SK-N-SH (cell line): ENCODE results near the gene C2orf92. TPM values are rescaled to one million over a fixed set of nuclear protein-coding genes. Genes with fewer than 3 reads are reported as not detected.

Experiments
- CTCF ChIA-PET: fragments of 300-600, 350-600 bp; formaldehyde crosslinking; extraction: SDS; loops from one replicate; lab custom pipeline; 2021; lab: Yijun Ruan, JAX
- POLR2A ChIA-PET: fragments of 350-600 bp; sonication (Branson Sonifier 250); formaldehyde crosslinking; extraction: SDS; loops from one replicate; lab custom pipeline; 2020; ENCODE audit warnings: antibody characterized with exemption, inconsistent platforms; lab: Yijun Ruan, JAX
- DNase-seq: peaks from one replicate; pipeline ENCODE4 v3.0.0; 2012
- H2AFZ ChIP-seq: fragments of 200-600 bp; sonication (generic); 2 replicates; pipeline ENCODE4 v1.8.1; 2016; ENCODE audit warnings: antibody characterized with exemption, mild to moderate bottlenecking, low read depth
- H3F3A ChIP-seq: fragments of 200-600 bp; sonication (generic); replicated peaks from 2 replicates; pipeline ENCODE3; 2016; ENCODE audit warnings: antibody characterized with exemption, mild to moderate bottlenecking; ENCODE audit not compliant: insufficient read depth
- H3K27ac ChIP-seq, 2 experiments: fragments of 200-500 bp in 1 of 2; fragments of 200-600 bp in 1 of 2; sonication (Bioruptor generic) in 1 of 2; sonication (generic), shearing (Covaris generic) in 1 of 2; 2 replicates each; pipeline versions ENCODE4 v1.5.1 to v1.6.1; 2014 to 2016; ENCODE audit warnings: low read depth in 2 of 2, inconsistent platforms in 1 of 2, low read length in 1 of 2, mild to moderate bottlenecking in 1 of 2, mixed read lengths in 1 of 2
- H3K27me3 ChIP-seq: fragments of 200-600 bp; sonication (generic), shearing (Covaris generic); 2 replicates; pipeline ENCODE4 v1.6.1; 2016; ENCODE audit warnings: mixed run types; ENCODE audit not compliant: insufficient read depth
- H3K36me3 ChIP-seq, 2 experiments: fragments of 200-500 bp in 1 of 2; fragments of 200-600 bp in 1 of 2; sonication (Bioruptor generic) in 1 of 2; sonication (generic) in 1 of 2; replicated peaks in 1 of 2; 2 replicates each; pipeline versions ENCODE3 to v1.5.1; 2014 to 2016; ENCODE audit warnings: low read length in 1 of 2, mild to moderate bottlenecking in 1 of 2; ENCODE audit not compliant: insufficient read depth in 2 of 2, control insufficient read depth in 1 of 2
- H3K4me1 ChIP-seq, 2 experiments: fragments of 200-500 bp in 1 of 2; fragments of 200-600 bp in 1 of 2; sonication (Bioruptor generic) in 1 of 2; sonication (generic), shearing (Covaris generic) in 1 of 2; 2 replicates each; pipeline versions ENCODE4 v1.5.1 to v1.6.1; 2014 to 2016; ENCODE audit warnings: low read depth in 1 of 2, low read length in 1 of 2, mixed run types in 1 of 2; ENCODE audit not compliant: insufficient read depth in 2 of 2, control insufficient read depth in 1 of 2
- H3K4me2 ChIP-seq: fragments of 200-600 bp; sonication (generic), shearing (Covaris generic); 2 replicates; pipeline ENCODE4 v1.6.1; 2017; ENCODE audit warnings: mixed run types
- H3K4me3 ChIP-seq, 2 experiments: fragments of 200-500 bp in 1 of 2; fragments of 200-600 bp in 1 of 2; sonication (Bioruptor generic) in 1 of 2; sonication (generic), shearing (Covaris generic) in 1 of 2; 2 replicates each; pipeline versions ENCODE4 v1.5.1 to v1.8.1; 2014 to 2016; ENCODE audit warnings: low read depth in 2 of 2, inconsistent platforms in 1 of 2, low read length in 1 of 2, mild to moderate bottlenecking in 1 of 2, mixed read lengths in 1 of 2, moderate library complexity in 1 of 2
- H3K79me2 ChIP-seq: fragments of 200-600 bp; sonication (generic); 2 replicates; pipeline ENCODE4 v1.8.1; 2017; ENCODE audit warnings: mild to moderate bottlenecking; ENCODE audit not compliant: insufficient read depth
- H3K9ac ChIP-seq: fragments of 200-600 bp; sonication (generic); 2 replicates; pipeline ENCODE4 v1.6.1; 2017; ENCODE audit warnings: mixed run types
- H3K9me2 ChIP-seq: fragments of 200-600 bp; sonication (generic); 2 replicates; pipeline ENCODE4 v1.6.1; 2017; ENCODE audit warnings: mixed run types
- H3K9me3 ChIP-seq: fragments of 200-600 bp; sonication (generic); 2 replicates; pipeline ENCODE4 v1.6.1; 2017; ENCODE audit warnings: mixed run types, mild to moderate bottlenecking, moderate library complexity
- H4K20me1 ChIP-seq: fragments of 200-600 bp; sonication (generic); 2 replicates; pipeline ENCODE4 v1.6.1; 2017; ENCODE audit warnings: mild to moderate bottlenecking, mixed run types; ENCODE audit not compliant: insufficient read depth
- CHD2 ChIP-seq: fragments of 150-350 bp; IDR thresholded peaks from 2 replicates; pipeline ENCODE4 v1.6.1; 2018; ENCODE audit warnings: low read length; ENCODE audit not compliant: partially characterized antibody
- CTCF ChIP-seq: fragments of 200-600 bp; sonication (generic); IDR thresholded peaks from 2 replicates; pipeline ENCODE4 v1.6.1; 2017; ENCODE audit warnings: antibody characterized with exemption, mild to moderate bottlenecking, moderate library complexity
- ELF1 ChIP-seq: IDR thresholded peaks from 2 replicates; pipeline ENCODE4 v1.4.0; 2012
- EP300 ChIP-seq, 2 experiments: IDR thresholded peaks; 2 replicates each; pipeline versions ENCODE4 v1.4.0 to v1.6.1; 2012; ENCODE audit warnings: borderline replicate concordance in 1 of 2, low read depth in 1 of 2, low read length in 1 of 2
- FOSL2 ChIP-seq: IDR thresholded peaks from 2 replicates; pipeline ENCODE4 v1.4.0; 2012; ENCODE audit warnings: low read depth, mild to moderate bottlenecking, moderate library complexity, borderline replicate concordance
- FOXM1 ChIP-seq: IDR thresholded peaks from 2 replicates; pipeline ENCODE4 v1.4.0; 2012; ENCODE audit warnings: low read depth, mild to moderate bottlenecking
- MAX ChIP-seq: IDR thresholded peaks from 2 replicates; pipeline ENCODE4 v1.4.0; 2012; ENCODE audit warnings: low read depth
- NFIC ChIP-seq: IDR thresholded peaks from 2 replicates; pipeline ENCODE4 v1.4.0; 2012; ENCODE audit warnings: borderline replicate concordance
- NRF1 ChIP-seq: IDR thresholded peaks from 2 replicates; pipeline ENCODE4 v1.6.1; 2012; ENCODE audit warnings: low read depth, mild to moderate bottlenecking, low read length
- PBX3 ChIP-seq: IDR thresholded peaks from 2 replicates; pipeline ENCODE4; 2012
- POLR2AphosphoS5 ChIP-seq: IDR thresholded peaks from 2 replicates; pipeline ENCODE4 v1.6.1; 2012; ENCODE audit warnings: low read depth, low read length
- RCOR1 ChIP-seq: fragments of 150-350 bp; IDR thresholded peaks from 2 replicates; pipeline ENCODE4 v1.6.1; 2017; ENCODE audit warnings: antibody characterized with exemption, low read length
- SIN3A ChIP-seq: IDR thresholded peaks from 2 replicates; pipeline ENCODE4 v1.6.1; 2012; ENCODE audit warnings: low read depth, mild to moderate bottlenecking, low read length, moderate library complexity, borderline replicate concordance
- SMC3 ChIP-seq: IDR thresholded peaks from 2 replicates; pipeline ENCODE4 v1.6.1; 2012; ENCODE audit warnings: low read depth, low read length, improper control_type of control experiment
- TAF1 ChIP-seq: IDR thresholded peaks from 2 replicates; pipeline ENCODE4 v1.6.1; 2012; ENCODE audit warnings: low read depth, mild to moderate bottlenecking, low read length, moderate library complexity, borderline replicate concordance
- TEAD4 ChIP-seq: IDR thresholded peaks from 2 replicates; pipeline ENCODE4 v1.4.0; 2012; ENCODE audit warnings: mild to moderate bottlenecking, borderline replicate concordance; ENCODE audit not compliant: insufficient read depth
- USF1 ChIP-seq: IDR thresholded peaks from 2 replicates; pipeline ENCODE4 v1.4.0; 2012; ENCODE audit warnings: low read depth, borderline replicate concordance
- WGBS: methylation state at CpG from one replicate; pipeline ENCODE4 v1.1.6; 2017; ENCODE audit warnings: low lambda C conversion rate; 5-methylcytosine and 5-hydroxymethylcytosine counted together
- polyA plus RNA-seq, 3 experiments: library from polyadenylated mRNA; depleted of rRNA; stranded (reverse); fragments of >200 nt; gene quantifications; 2 replicates each; pipeline ENCODE4 v1.2.3, GENCODE V29; 2012

Gene C2orf92
- polyA plus RNA-seq, 1 of the 3 experiments (the other 2 are of a cell fraction), result 3.1 TPM

GRCh38 chr2:97701186-97701585 is 31.7 kb downstream of the C2orf92 start (continued):
- TF ChIP-seq NRF1, result no peak

GRCh38 chr2:97701851-97702465 is 32.4 kb downstream of the C2orf92 start:
- H4K20me1 ChIP-seq, result no peaks in the 10 kb centered on the region
- no peak overlapping the region for H3K4me2 ChIP-seq
- H3F3A ChIP-seq, result no peaks in the 10 kb centered on the region
- TF ChIP-seq USF1 (no peak), MAX (no peak), CTCF (no peak), NFIC (no peak), ELF1 (no peak), TAF1 (no peak)
- H2AFZ ChIP-seq, result no peak overlapping the region
- H3K27ac ChIP-seq, result no peak overlapping the region
- no peaks in the 10 kb centered on the region for H3K9me3 ChIP-seq
- 83% methylated on average over 1 of the region's 6 CpGs for WGBS
- POLR2A ChIA-PET, result no interaction called here
- DNase-seq, result no peak
- no peaks in the 10 kb centered on the region for H3K27me3 ChIP-seq
- H3K4me1 ChIP-seq, result no peaks in the 10 kb centered on the region; a peak in 1 of 4 replicates
- CTCF ChIA-PET, result interaction anchor here (1.2 to 6.4 kb wide), 3 partner anchors 38 to 684 kb away, joined by 5 to 59 read pairs (median 18); no protein-coding TSS in a partner anchor
- no peak overlapping the region for H3K9ac ChIP-seq
- H3K36me3 ChIP-seq, result no peaks in the 10 kb centered on the region
- no peak overlapping the region for H3K4me3 ChIP-seq
- H3K9me2 ChIP-seq, result no peaks in the 10 kb centered on the region
- H3K79me2 ChIP-seq, result no peaks in the 10 kb centered on the region

- no peaks in the 10 kb centered on the region for H3K79me2 ChIP-seq
- POLR2A ChIA-PET, result no interaction called here
- H3K9ac ChIP-seq, result no peak overlapping the region
- no peak overlapping the region for H3K4me3 ChIP-seq
- CTCF ChIA-PET, result interaction anchor here (1.2 to 1.3 kb wide), 2 partner anchors 112 to 566 kb away, joined by 3 to 5 read pairs; no protein-coding TSS in a partner anchor
- H4K20me1 ChIP-seq, result no peaks in the 10 kb centered on the region
- H3K36me3 ChIP-seq, result no peaks in the 10 kb centered on the region
- no peak overlapping the region for H3K27ac ChIP-seq
- 73% methylated on average over 17 of the region's 19 CpGs for WGBS
- H3K9me3 ChIP-seq, result no peaks in the 10 kb centered on the region
- H2AFZ ChIP-seq, result no peak overlapping the region
- no peaks in the 10 kb centered on the region for H3F3A ChIP-seq
- H3K9me2 ChIP-seq, result no peaks in the 10 kb centered on the region
- no peaks in the 10 kb centered on the region; a peak in 1 of 4 replicates for H3K4me1 ChIP-seq
- DNase-seq, result no peak
- no peak overlapping the region for H3K4me2 ChIP-seq
- no peaks in the 10 kb centered on the region for H3K27me3 ChIP-seq
- no peak for TF ChIP-seq FOSL2
- TF ChIP-seq MAX, result no peak
- no peak for TF ChIP-seq TEAD4
- no peak for TF ChIP-seq NRF1
- TF ChIP-seq SIN3A, result no peak
- TF ChIP-seq FOXM1, result no peak
- TF ChIP-seq CTCF, result no peak
- TF ChIP-seq PBX3, result no peak
- TF ChIP-seq ELF1, result no peak
- TF ChIP-seq POLR2AphosphoS5, result no peak
- TF ChIP-seq EP300 (IDR thresholded peaks at IDR 0.05; ENCODE audit: borderline replicate concordance in 1 of 2, low read depth in 1 of 2, low read length in 1 of 2), result no peak
- no peak for TF ChIP-seq TAF1
- TF ChIP-seq RCOR1, result no peak
- no peak for TF ChIP-seq CHD2
- TF ChIP-seq SMC3, result no peak
Measured at GRCh38 chr2:97702731-97703470, 33.4 kb downstream of the C2orf92 start.
